OCI-LY1 (cell line): ENCODE measurements around the gene SUGCT.
A peak's percentile ranks its signal among the peaks of the same experiment; 100 is the strongest.

Experiments
- EZH2 ChIP-seq: fragments of 200-600 bp; sonication (generic), shearing (Covaris generic); IDR thresholded peaks from 2 replicates; pipeline ENCODE4 v1.8.0; 2017; ENCODE audit warnings: borderline replicate concordance, mixed run types, mild to moderate bottlenecking, antibody characterized with exemption, low read length, moderate library complexity, mixed read lengths
- TF ChIP-seq, protein P1 (sequence below): fragments of 200-600 bp; sonication (generic), shearing (Covaris generic); IDR thresholded peaks from 2 replicates; pipeline ENCODE4 v1.5.1; 2017; ENCODE audit warnings: mild to moderate bottlenecking, antibody characterized with exemption, low read length, moderate library complexity, mixed read lengths

DNA sequence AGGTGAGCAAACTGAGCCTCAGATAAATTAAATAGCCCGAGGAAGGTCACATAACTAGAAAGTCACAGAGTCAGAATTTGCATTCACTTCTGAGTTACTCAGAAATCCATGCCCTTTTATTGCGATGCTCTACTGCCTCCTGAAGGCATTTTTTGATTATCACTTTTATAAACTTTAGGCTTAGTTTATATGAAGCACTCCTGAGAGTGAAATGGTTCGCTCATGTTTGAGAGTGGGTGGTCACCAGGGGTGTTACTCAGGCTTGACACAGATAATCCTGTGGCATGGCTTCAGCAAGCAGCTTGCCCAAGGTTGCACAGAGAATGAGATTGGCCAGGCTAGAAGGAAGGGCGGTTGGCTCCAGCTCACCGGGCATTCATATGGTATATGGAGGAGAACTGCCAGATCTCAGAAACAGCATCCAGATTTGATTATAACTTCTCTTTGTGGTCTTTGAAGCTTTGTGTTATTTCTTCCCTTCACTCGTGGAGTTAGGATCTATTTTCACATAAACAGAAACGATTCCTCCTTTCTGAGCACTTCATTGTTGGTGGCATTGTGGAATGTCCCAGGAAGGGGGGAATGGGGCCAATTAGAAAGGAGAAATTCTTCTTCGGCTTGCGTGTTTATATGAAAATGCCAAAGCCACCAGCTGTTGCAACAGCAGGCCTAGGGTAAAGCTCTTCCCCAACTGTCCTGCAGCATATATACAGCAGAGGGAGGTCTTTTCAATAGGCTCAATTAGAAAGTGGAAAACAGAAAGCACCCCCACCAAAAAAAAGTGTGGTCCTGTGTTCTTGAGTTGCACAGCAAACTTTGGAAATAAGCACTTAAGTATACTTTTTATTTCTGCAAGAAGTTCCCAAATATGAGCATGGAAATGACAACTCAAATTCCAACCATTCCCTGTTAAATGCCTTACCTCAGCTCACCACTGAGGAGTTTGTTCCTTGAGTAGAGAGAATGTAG lies 628.8 kb downstream of the SUGCT start:
- TF ChIP-seq, protein P1, sequence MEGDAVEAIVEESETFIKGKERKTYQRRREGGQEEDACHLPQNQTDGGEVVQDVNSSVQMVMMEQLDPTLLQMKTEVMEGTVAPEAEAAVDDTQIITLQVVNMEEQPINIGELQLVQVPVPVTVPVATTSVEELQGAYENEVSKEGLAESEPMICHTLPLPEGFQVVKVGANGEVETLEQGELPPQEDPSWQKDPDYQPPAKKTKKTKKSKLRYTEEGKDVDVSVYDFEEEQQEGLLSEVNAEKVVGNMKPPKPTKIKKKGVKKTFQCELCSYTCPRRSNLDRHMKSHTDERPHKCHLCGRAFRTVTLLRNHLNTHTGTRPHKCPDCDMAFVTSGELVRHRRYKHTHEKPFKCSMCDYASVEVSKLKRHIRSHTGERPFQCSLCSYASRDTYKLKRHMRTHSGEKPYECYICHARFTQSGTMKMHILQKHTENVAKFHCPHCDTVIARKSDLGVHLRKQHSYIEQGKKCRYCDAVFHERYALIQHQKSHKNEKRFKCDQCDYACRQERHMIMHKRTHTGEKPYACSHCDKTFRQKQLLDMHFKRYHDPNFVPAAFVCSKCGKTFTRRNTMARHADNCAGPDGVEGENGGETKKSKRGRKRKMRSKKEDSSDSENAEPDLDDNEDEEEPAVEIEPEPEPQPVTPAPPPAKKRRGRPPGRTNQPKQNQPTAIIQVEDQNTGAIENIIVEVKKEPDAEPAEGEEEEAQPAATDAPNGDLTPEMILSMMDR: peak; percentile 36; the same call in 1 of the 2 replicates
- TF ChIP-seq EZH2: no peak
